Fibroblast of lung (primary cell): ENCODE measurements around the gene EFCAB6.

ENCODE experiments used
- CTCF ChIP-seq, 2 donors: IDR thresholded peaks in 1 of 2; conservative IDR thresholded peaks in 1 of 2; 1 replicate in 1 of 2; 2 replicates in 1 of 2; pipeline ENCODE4 v1.5.1; 2011 to 2012; ENCODE audit warnings: low read length in 2 of 2, control low read depth in 1 of 2, inconsistent platforms in 1 of 2, low read depth in 1 of 2, mild to moderate bottlenecking in 1 of 2
- EZH2 ChIP-seq: IDR thresholded peaks from 2 replicates; pipeline ENCODE4 v1.5.1; 2012; ENCODE audit warnings: low read length, control low read depth, mild to moderate bottlenecking; ENCODE audit errors: missing control alignments

GRCh38 chr22:43583501-43583900 is 228.6 kb downstream of the EFCAB6 start:
- no peak for TF ChIP-seq CTCF (conservative IDR thresholded peaks at IDR 0.05 in 1 of 2, IDR thresholded peaks at IDR 0.05 in 1 of 2; ENCODE audit: low read depth in 1 of 2, low read length in 2 of 2)
- TF ChIP-seq EZH2 = no peak
